HUES6 (cell line): ENCODE data around the gene NEGR1.

ENCODE experiments used
- H3K27ac ChIP-seq: 2 replicates; pipeline ENCODE4 v1.7.0; 2013; ENCODE audit warnings: low read depth, mild to moderate bottlenecking, low read length, inconsistent platforms
- H3K27me3 ChIP-seq: 2 replicates; pipeline ENCODE4 v1.6.1; 2013; ENCODE audit warnings: low read length; ENCODE audit not compliant: control insufficient read depth, insufficient read depth
- H3K36me3 ChIP-seq: 2 replicates; pipeline ENCODE4 v1.6.1; 2013; ENCODE audit warnings: low read length; ENCODE audit not compliant: control insufficient read depth, insufficient read depth
- H3K4me1 ChIP-seq: 2 replicates; pipeline ENCODE4 v1.6.1; 2013; ENCODE audit warnings: low read length; ENCODE audit not compliant: control insufficient read depth, insufficient read depth
- H3K4me3 ChIP-seq: 2 replicates; pipeline ENCODE4 v1.5.1; 2013; ENCODE audit warnings: low read depth, low read length
- H3K9ac ChIP-seq: one replicate; pipeline ENCODE4 v1.6.1; 2013; ENCODE audit warnings: mild to moderate bottlenecking, low read length
- H3K9me3 ChIP-seq: 2 replicates; pipeline ENCODE4 v1.6.1; 2013; ENCODE audit warnings: low read depth, low read length; ENCODE audit not compliant: control insufficient read depth, insufficient read depth

NEGR1 gene

DNA sequence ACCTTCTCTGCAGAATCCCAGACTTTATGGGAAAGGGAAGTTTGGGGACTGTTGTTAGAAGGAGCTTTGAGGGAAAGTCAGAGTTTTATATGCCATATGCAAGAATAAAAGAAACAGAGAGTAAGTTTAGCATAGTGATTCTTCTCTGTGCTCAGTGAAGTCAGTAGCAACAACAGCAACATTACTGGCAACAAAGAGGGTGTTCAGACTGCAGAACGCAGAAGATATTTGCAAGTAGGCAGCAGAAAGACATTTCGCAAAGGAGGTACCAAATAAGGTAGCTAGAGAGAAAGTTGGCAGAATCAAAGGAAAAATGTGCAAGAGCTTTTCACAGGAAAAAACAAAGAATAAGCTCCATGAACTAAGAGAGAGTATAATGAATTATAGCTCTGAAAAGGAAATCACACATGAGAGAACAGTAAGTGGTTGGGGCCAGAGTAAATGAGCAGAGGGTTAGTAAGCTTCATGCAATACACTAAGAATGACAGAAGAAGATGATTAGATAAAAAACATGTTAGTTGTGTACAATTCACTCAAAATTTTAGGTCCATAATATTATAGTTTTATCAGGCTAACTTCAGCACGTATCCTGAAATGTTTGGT is 98.1 kb downstream of the NEGR1 start:
- H3K4me1 ChIP-seq = peaks cover 2% of the 10 kb centered on the region; the same call in 1 of the 2 replicates
- no peak overlapping the region for H3K9ac ChIP-seq
- no peaks in the 10 kb centered on the region for H3K36me3 ChIP-seq
- no peak overlapping the region for H3K4me3 ChIP-seq
- no peaks in the 10 kb centered on the region for H3K27me3 ChIP-seq
- H3K9me3 ChIP-seq = no peaks in the 10 kb centered on the region
- no peak overlapping the region for H3K27ac ChIP-seq

DNA sequence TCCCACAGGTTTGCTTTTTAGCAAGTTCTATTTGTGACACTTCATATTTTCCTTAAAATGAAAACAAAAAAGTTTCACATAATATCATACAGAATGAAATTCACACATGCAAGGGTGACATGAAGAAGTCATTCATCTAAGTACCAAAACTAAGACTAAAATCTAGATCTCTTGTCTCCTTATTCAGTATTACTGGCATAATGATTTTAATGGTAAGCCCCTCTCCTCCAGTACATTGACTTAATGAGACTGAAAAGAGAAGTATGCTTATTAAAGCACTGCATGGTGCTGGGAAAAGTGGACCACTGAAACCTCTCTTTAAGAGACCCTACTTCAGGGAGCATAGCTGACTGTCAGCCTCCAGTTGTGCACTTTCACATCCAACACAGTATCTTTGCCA is 99.5 kb downstream of the NEGR1 start:
- H3K9me3 ChIP-seq = no peaks in the 10 kb centered on the region
- no peak overlapping the region for H3K9ac ChIP-seq
- H3K4me3 ChIP-seq = no peak overlapping the region

DNA sequence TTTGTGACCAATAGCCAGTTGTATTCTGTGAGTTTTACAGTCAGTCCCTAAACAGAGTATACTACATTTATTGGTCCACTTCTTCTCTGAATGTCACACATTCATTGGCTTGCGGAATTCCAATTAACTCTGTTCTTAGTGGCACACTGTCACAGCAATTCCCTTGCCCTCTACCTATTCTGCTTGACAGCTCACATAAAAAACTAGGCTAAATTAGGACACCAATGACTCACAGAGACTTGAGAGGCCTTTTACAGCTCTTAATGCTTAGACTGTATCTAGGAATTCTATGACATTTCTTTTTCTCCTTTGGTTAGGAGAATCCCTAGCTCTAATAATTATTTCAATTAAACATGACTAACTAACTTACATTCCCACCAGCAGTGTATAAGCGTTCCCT is 104.1 kb downstream of the NEGR1 start:
- Histone ChIP-seq H3K9me3 (no peaks in the 10 kb centered on the region), H3K27me3 (no peaks in the 10 kb centered on the region), H3K27ac (no peak overlapping the region), H3K36me3 (no peaks in the 10 kb centered on the region), H3K4me3 (no peak overlapping the region), H3K9ac (no peak overlapping the region), H3K4me1 (no peaks in the 10 kb centered on the region)

More for the DNA sequence above, 99.5 kb downstream of the NEGR1 start:
- Histone ChIP-seq H3K27me3 (no peaks in the 10 kb centered on the region), H3K27ac (no peak overlapping the region), H3K4me1 (peaks cover 2% of the 10 kb centered on the region; the same call in 1 of the 2 replicates), H3K36me3 (no peaks in the 10 kb centered on the region)

DNA sequence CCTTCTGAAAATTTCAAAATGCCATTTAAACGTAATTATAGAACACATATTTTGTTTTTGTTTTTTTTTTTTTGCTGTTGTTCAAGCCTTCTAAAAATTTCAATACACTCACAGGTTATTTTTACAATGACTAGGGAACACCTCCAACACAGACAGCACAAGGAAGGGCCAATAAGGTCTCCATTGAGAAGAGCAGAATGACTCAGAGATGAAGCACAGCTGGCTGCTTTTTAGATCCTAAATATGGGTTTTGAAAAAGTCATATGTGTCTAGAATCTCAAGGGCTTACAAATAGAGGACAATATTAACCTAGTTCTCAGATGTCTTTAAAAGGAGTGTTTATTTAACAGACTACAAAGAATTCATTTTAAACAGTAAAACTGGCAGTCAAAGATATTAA is 104.6 kb downstream of the NEGR1 start:
- H3K27ac ChIP-seq = no peak overlapping the region
- H3K9me3 ChIP-seq = no peaks in the 10 kb centered on the region
- H3K27me3 ChIP-seq = no peaks in the 10 kb centered on the region
- H3K36me3 ChIP-seq = no peaks in the 10 kb centered on the region
- no peak overlapping the region for H3K4me3 ChIP-seq
- H3K4me1 ChIP-seq = no peaks in the 10 kb centered on the region
- H3K9ac ChIP-seq = no peak overlapping the region

DNA sequence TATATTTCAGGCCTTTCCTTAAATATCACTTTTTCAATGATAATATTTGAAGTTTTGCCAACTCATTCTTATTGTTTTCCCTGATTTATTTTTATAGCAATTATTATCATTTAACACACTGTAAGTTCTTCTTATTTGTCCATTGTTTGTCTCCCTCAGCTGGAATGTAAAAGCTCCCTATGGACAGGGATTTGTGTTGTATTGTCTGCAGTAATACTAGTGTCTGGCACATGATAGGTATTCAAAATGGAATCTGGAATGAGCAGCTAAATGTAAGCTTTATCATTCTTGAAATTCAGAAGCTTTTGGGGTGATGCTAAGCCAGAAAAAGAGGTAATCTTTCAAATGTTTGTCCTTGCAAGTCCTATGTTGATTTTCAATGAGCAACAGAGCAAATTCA is 112.1 kb downstream of the NEGR1 start:
- Histone ChIP-seq H3K27me3 (no peaks in the 10 kb centered on the region), H3K4me1 (no peaks in the 10 kb centered on the region), H3K9me3 (no peaks in the 10 kb centered on the region), H3K36me3 (no peaks in the 10 kb centered on the region), H3K4me3 (no peak overlapping the region), H3K9ac (no peak overlapping the region), H3K27ac (no peak overlapping the region)

DNA sequence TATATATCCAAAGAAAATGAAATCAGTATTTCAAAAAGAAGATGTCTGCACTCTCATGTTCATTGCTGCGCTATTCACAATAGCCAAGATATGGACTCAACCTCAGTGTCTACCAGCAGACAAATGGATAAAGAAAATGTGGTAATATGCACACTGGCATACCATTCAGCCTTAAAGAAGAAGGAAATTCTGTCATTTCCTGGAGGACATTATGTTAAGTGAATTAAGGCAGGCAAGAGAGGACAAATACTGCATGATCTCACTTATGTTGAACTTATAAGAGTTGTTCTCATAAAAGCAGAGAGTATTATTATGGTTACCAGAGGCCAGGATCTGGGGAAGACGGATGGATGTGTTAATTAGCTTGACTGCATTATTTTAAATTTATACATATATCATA is 115.9 kb downstream of the NEGR1 start:
- H3K27ac ChIP-seq = no peak overlapping the region

DNA sequence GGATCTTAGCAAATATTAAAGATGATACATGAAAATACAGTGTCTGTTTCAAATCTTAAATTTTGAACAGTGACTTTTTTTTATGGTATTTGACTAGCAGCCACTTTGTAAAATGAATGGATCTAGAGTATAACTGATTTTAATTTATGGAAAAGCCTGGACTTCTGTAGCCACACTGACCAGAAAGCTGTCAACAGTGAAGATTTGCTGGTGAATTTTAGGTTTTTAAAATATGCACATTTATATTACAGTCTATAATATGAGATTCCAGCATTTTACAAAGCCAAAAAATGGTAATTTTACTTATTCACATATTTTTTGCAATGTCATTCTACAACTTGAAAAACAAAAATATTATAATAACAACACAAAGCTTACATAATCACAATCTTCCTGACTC is 131.8 kb downstream of the NEGR1 start:
- Histone ChIP-seq H3K36me3 (no peaks in the 10 kb centered on the region), H3K4me1 (no peaks in the 10 kb centered on the region), H3K27me3 (no peaks in the 10 kb centered on the region), H3K9me3 (no peaks in the 10 kb centered on the region), H3K9ac (no peak overlapping the region), H3K4me3 (no peak overlapping the region), H3K27ac (no peak overlapping the region)

More for the DNA sequence above, 115.9 kb downstream of the NEGR1 start:
- Histone ChIP-seq H3K4me1 (no peaks in the 10 kb centered on the region), H3K9ac (no peak overlapping the region), H3K36me3 (no peaks in the 10 kb centered on the region), H3K9me3 (no peaks in the 10 kb centered on the region), H3K4me3 (no peak overlapping the region), H3K27me3 (no peaks in the 10 kb centered on the region)

DNA sequence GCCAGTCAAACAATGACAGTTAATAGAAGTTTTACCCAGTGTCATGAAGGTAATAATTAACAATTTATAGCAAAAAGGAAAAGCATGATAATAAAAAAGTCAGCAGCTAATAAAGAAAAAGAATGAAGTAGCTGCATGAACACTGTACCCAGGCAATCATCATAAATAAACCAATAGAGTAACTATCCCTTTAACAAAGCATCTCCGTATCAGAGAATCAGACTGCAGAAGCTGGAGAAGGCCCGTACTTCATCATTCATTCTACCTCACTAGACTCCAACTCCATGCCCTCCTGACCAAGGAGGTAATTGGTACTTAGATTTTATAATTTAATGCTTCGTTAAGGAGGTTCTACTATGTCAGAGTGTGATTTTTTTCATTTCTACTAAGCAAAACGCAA is 140.5 kb downstream of the NEGR1 start:
- Histone ChIP-seq H3K4me1 (no peaks in the 10 kb centered on the region), H3K27ac (no peak overlapping the region), H3K9me3 (peaks cover 3% of the 10 kb centered on the region; the same call in 1 of the 2 replicates), H3K36me3 (no peaks in the 10 kb centered on the region), H3K4me3 (no peak overlapping the region), H3K9ac (no peak overlapping the region), H3K27me3 (no peaks in the 10 kb centered on the region)

DNA sequence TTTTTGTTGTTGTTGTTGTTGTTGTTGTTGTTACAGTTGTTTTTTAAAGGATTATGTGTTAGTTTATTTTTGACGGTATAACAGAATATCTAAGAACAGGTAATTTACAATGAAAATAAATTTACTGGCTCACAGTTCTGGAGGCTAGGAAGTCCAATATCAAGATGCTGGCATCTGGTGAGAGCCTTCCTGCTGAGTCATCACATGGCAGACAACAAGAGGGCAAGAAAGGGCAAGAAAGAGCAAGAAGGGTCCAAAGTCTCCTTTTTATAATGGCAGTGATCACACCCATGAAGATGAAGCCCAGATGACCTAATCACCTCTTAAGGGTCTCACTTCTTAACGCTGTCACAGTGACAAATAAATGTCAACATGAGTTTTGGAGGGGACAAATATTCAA is 142.1 kb downstream of the NEGR1 start:
- Histone ChIP-seq H3K27me3 (no peaks in the 10 kb centered on the region), H3K9me3 (peaks cover 3% of the 10 kb centered on the region; the same call in 1 of the 2 replicates), H3K36me3 (no peaks in the 10 kb centered on the region), H3K27ac (no peak overlapping the region), H3K4me3 (no peak overlapping the region), H3K4me1 (no peaks in the 10 kb centered on the region), H3K9ac (no peak overlapping the region)

DNA sequence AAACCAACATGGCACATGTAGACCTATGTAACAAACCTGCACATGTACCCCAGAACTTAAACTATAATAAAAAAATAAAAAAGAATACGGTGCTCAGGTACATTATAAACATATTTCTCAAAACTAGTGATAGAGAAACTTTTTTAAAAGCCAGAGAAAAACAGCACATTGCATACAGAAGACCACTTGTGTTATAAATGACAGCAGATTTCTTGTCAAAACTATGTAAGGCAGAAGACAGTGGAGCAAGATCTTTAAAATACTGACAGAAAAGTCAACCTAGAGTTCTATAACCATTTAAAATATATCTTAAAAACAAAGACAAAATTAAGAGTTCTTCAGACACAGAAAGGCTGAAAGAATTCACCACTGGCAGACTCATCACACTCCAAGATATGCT is 144.7 kb downstream of the NEGR1 start:
- H3K27me3 ChIP-seq = no peaks in the 10 kb centered on the region
- H3K36me3 ChIP-seq = no peaks in the 10 kb centered on the region
- H3K9ac ChIP-seq = no peak overlapping the region
- no peak overlapping the region for H3K4me3 ChIP-seq
- no peak overlapping the region for H3K27ac ChIP-seq
- no peaks in the 10 kb centered on the region for H3K4me1 ChIP-seq
- peaks cover 3% of the 10 kb centered on the region; the same call in 1 of the 2 replicates for H3K9me3 ChIP-seq

DNA sequence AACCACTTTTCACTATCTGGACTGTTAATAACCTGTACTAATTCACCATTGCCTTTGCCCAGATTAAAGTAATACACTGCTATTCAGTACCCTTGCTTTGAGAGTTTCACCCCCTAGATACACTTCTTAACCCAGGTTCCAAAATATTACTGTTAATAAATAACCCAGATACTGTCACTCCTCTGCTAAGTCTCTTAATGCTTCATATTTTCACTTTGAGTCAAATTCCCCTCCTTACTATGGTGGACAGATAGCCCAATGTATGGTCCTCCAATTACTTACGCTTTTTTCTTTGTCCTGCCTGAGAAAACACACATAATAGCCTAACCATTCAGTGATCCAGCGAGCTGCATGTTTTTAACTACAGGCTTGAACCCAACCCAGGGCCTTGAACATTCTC is 152.5 kb downstream of the NEGR1 start:
- no peaks in the 10 kb centered on the region for H3K27me3 ChIP-seq
- no peaks in the 10 kb centered on the region for H3K36me3 ChIP-seq
- no peak overlapping the region for H3K27ac ChIP-seq
- H3K4me3 ChIP-seq = no peak overlapping the region
- H3K9ac ChIP-seq = no peak overlapping the region
- H3K9me3 ChIP-seq = no peaks in the 10 kb centered on the region
- no peaks in the 10 kb centered on the region for H3K4me1 ChIP-seq
